Measurements from ENCODE around the gene HK3.

Gene HK3

DNA sequence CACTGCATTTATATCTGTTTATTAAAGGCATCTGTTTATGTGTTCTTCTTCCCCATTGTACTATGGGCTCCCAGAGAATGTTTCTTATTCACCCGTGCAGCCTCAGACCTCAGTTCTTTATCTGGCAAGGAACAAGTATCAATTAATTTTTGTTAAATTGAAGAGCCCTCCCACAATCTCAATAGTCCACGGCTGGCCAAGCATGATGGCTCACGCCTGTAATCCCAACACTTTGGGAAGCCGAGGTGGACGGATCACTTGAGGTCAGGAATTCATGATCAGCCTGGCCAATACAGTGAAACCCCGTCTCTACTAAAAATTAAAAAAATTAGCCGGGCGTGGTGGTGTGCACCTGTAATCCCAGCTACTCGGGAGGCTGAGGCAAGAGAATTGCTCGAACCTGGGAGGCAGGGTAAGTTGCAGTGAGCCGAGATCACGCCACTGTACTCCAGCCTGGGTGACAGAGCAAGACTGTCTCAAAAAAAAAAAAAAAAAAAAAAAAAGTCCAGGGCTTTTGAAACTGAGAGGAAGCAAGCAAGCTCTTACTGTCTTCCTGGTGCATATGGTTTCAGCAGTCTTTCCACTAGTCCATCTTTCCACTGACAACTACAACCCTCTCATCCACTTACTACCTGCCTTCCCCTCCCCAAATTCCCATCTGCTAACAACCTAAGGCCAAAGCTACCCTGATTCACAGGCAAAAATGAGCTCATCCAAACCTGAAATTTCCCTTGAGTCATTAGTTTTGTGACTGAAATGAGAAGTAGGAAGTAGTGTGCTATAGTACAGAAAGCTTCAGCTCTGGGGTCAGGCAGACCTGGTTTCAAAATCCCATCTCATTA is 2.3 kb upstream of the HK3 start:
- TF ChIP-seq, protein P1, sequence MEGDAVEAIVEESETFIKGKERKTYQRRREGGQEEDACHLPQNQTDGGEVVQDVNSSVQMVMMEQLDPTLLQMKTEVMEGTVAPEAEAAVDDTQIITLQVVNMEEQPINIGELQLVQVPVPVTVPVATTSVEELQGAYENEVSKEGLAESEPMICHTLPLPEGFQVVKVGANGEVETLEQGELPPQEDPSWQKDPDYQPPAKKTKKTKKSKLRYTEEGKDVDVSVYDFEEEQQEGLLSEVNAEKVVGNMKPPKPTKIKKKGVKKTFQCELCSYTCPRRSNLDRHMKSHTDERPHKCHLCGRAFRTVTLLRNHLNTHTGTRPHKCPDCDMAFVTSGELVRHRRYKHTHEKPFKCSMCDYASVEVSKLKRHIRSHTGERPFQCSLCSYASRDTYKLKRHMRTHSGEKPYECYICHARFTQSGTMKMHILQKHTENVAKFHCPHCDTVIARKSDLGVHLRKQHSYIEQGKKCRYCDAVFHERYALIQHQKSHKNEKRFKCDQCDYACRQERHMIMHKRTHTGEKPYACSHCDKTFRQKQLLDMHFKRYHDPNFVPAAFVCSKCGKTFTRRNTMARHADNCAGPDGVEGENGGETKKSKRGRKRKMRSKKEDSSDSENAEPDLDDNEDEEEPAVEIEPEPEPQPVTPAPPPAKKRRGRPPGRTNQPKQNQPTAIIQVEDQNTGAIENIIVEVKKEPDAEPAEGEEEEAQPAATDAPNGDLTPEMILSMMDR (IDR thresholded peaks at IDR 0.05; ENCODE audit: low read depth, low read length): no peak
- no peak for TF ChIP-seq EZH2phosphoT487 (IDR thresholded peaks at IDR 0.05; ENCODE audit: low read depth)
- no peaks in the 10 kb centered on the region for H4K20me1 ChIP-seq (ENCODE audit: insufficient read depth, low read length)
- H2AFZ ChIP-seq (ENCODE audit: low read depth, low read length): no peak overlapping the region
- no peaks in the 10 kb centered on the region for H3K9me3 ChIP-seq (ENCODE audit: insufficient read depth, low read length)
- peak overlapping the region; percentile 20; the same call in 1 of the 2 replicates for H3K9ac ChIP-seq (ENCODE audit: low read length)
- H3K36me3 ChIP-seq (replicated peaks; ENCODE audit: low read depth, low read length): peaks cover 52% of the 10 kb centered on the region
- no peaks in the 10 kb centered on the region for H3K79me2 ChIP-seq (ENCODE audit: low read length)
- H3K27ac ChIP-seq (ENCODE audit: low read length): peak overlapping the region; percentile 79
- H3K27me3 ChIP-seq (ENCODE audit: low read depth, low read length): no peaks in the 10 kb centered on the region
- peak overlapping the region; percentile 54 for H3K4me2 ChIP-seq (ENCODE audit: low read length)
- peaks cover 36% of the 10 kb centered on the region for H3K4me1 ChIP-seq (ENCODE audit: low read length)
- H3K4me3 ChIP-seq (ENCODE audit: low read length): no peak overlapping the region

DNA sequence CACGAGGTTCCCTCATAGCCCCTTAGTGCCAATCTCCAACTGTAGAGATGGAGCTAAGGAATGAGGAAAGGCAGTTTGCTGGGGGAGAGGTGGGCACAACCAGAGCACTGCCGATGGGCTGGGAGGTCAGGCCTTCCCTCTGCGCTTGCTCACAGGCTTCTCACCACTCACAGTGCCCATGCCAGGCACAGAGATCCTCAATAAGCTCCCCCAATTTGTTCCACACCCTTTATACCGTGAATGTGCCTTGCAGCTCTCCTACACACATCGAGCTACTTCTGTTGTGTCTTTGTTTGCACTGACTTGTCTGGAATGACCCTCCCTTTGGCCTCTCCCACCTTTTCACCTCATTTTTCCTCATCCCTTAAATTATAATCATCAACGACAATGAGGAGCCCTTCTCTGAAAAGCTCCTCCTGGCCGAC is 1.6 kb upstream of the HK3 start:
- Histone ChIP-seq H3K9ac (ENCODE audit: low read length) (no peak overlapping the region), H3K4me3 (ENCODE audit: low read length) (no peak overlapping the region), H2AFZ (ENCODE audit: low read depth, low read length) (no peak overlapping the region), H3K27ac (ENCODE audit: low read length) (no peak overlapping the region), H4K20me1 (ENCODE audit: insufficient read depth, low read length) (no peaks in the 10 kb centered on the region), H3K36me3 (replicated peaks; ENCODE audit: low read depth, low read length) (peaks cover 45% of the 10 kb centered on the region), H3K79me2 (ENCODE audit: low read length) (no peaks in the 10 kb centered on the region), H3K4me2 (ENCODE audit: low read length) (no peak overlapping the region), H3K9me3 (ENCODE audit: insufficient read depth, low read length) (no peaks in the 10 kb centered on the region), H3K4me1 (ENCODE audit: low read length) (peaks cover 36% of the 10 kb centered on the region), H3K27me3 (ENCODE audit: low read depth, low read length) (no peaks in the 10 kb centered on the region)
- no peak for TF ChIP-seq EZH2phosphoT487 (IDR thresholded peaks at IDR 0.05; ENCODE audit: low read depth)
- TF ChIP-seq, protein P1 (IDR thresholded peaks at IDR 0.05; ENCODE audit: low read depth, low read length): no peak

DNA sequence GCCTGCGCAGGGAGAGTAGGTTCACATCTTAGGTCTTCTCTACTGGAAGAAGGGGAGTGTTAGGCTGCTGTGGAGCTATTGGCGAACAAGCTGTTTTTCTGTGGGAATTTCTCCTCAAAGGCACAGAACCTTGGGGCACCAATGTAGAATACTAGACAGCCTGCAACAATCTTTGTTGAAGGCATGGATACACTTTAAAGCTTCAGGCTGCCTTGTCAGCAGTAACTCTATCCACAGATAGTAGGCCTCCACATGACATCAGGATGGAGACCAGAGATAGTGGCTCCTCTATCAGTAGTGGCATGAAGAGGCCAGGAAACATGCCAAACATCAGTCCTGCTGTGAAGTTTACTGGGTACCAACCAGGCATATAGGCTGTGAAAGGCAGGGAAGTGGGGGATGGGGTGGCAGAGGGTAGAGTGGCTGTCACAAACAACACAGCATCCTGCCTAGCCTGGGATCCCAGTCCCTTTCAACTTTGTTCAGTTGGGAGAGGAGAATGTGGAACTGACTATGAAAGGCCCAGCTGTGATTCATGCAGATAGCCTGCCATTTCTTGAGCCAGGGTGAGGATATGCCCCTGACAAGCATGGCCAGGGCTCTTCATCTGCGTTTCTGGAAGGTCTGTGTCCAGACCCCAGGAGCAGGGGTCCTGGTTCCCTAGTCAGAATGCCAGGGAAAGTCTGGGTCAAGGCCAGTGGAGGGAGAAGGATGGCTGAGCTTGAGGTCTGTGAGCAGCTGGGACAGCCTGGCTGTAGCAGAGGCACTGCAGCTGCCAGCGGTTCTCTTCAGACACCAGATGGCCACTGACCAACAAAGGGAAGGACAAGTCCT is 1.0 kb upstream of the HK3 start:
- no peak overlapping the region for H3K9ac ChIP-seq (ENCODE audit: low read length)
- H3K4me3 ChIP-seq (ENCODE audit: low read length): no peak overlapping the region
- H3K79me2 ChIP-seq (ENCODE audit: low read length): no peaks in the 10 kb centered on the region
- H4K20me1 ChIP-seq (ENCODE audit: insufficient read depth, low read length): no peaks in the 10 kb centered on the region
- H3K27me3 ChIP-seq (ENCODE audit: low read depth, low read length): no peaks in the 10 kb centered on the region
- H3K4me2 ChIP-seq (ENCODE audit: low read length): no peak overlapping the region
- no peak overlapping the region for H3K27ac ChIP-seq (ENCODE audit: low read length)
- TF ChIP-seq EZH2phosphoT487 (IDR thresholded peaks at IDR 0.05; ENCODE audit: low read depth): no peak
- TF ChIP-seq, protein P1 (IDR thresholded peaks at IDR 0.05; ENCODE audit: low read depth, low read length): no peak
- no peaks in the 10 kb centered on the region for H3K9me3 ChIP-seq (ENCODE audit: insufficient read depth, low read length)
- H3K36me3 ChIP-seq (replicated peaks; ENCODE audit: low read depth, low read length): peaks cover 39% of the 10 kb centered on the region
- H3K4me1 ChIP-seq (ENCODE audit: low read length): peaks cover 36% of the 10 kb centered on the region
- no peak overlapping the region for H2AFZ ChIP-seq (ENCODE audit: low read depth, low read length)

DNA sequence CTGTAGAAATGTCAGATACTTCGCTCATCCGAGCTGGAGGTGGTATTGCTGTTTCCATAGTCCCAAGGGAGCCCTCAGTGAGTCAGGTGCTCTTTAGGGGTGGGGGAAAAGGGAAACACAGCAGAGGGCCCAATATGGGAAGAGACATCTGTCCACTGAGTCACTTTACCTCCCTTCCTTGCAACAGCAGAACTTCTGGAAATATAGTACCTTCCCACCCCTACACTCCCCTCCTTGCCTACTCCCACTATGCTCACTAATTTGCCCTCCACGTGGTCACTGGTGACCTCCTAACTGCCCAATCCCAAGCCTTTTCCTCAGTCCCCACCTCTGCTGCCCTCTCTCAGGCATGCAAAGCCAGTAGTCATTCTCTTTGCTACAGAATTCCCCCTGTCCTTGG is 1.9 kb downstream of the HK3 start:
- Histone ChIP-seq H4K20me1 (ENCODE audit: insufficient read depth, low read length) (no peaks in the 10 kb centered on the region), H3K4me1 (ENCODE audit: low read length) (peaks cover 22% of the 10 kb centered on the region), H3K9me3 (ENCODE audit: insufficient read depth, low read length) (no peaks in the 10 kb centered on the region), H3K36me3 (replicated peaks; ENCODE audit: low read depth, low read length) (peaks cover 20% of the 10 kb centered on the region), H2AFZ (ENCODE audit: low read depth, low read length) (no peak overlapping the region), H3K27ac (ENCODE audit: low read length) (no peak overlapping the region), H3K79me2 (ENCODE audit: low read length) (no peaks in the 10 kb centered on the region), H3K4me3 (ENCODE audit: low read length) (no peak overlapping the region), H3K9ac (ENCODE audit: low read length) (no peak overlapping the region), H3K4me2 (ENCODE audit: low read length) (no peak overlapping the region), H3K27me3 (ENCODE audit: low read depth, low read length) (no peaks in the 10 kb centered on the region)
- no peak for TF ChIP-seq EZH2phosphoT487 (IDR thresholded peaks at IDR 0.05; ENCODE audit: low read depth)
- TF ChIP-seq, protein P1 (IDR thresholded peaks at IDR 0.05; ENCODE audit: low read depth, low read length): no peak

Measured in OCI-LY3 (cell line).